GM21390 (cell line): Measurements from ENCODE around the gene PMM1.
A peak's percentile ranks its signal among the peaks of the same experiment; 100 is the strongest.
"Not testable (repeated sequence)": the region's sequence is repeated elsewhere in the genome, so short reads cannot be mapped to it uniquely, and the experiment has no call there.

Source experiments
- ATAC-seq: cut with Tn5 transposase; IDR thresholded peaks from one replicate; pipeline ENCODE4 v1.9.1; 2021; ENCODE audit not compliant: unreplicated experiment

Gene PMM1

DNA sequence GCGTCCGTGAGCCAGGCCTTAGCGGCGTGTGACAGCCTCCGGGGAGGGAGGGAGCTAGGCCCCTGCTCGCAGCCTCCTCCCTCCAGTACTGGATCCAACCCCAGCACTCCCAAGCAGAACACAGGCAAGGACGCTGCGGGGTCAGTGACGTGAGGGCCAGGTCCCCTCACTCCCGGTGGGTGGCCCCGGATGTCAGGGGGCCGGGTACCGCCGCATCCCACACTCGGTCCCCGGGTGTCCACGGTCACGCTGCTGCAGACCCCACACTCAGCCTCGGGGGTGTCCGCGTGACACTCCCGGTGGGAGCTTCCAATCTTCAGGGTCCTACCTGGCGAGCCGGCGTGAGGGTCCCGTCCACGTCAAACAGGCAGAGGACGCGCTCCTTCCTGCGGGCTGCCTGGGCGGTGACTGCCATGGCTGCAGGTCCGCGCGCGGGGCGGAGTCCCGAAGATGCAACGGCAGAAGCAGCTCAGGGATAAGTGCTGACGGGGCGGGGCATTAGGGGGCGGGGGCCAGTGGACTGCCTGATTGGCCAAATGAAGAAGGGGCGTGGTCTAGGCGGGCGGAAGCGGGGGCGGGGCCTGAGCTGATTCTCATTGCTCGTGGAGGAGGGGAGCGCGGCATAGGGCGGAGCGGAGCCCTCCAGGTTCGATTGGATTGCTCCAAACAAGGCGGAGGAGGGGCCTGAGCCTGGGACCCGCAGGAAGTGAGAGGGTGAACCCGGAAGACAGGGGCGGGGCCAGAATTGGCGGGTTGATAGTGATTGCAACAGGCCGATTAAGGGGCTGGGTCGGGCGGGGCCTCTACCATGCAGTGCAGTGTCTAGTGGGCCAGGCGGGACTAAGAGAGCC lies at the start of gene PMM1:
Gene PMM1 (minus strand): TSS at position 450 of the 851 bp plus-strand sequence. CDS start 35 bp downstream, at position 415.
- ATAC-seq = peak; percentile 93

DNA sequence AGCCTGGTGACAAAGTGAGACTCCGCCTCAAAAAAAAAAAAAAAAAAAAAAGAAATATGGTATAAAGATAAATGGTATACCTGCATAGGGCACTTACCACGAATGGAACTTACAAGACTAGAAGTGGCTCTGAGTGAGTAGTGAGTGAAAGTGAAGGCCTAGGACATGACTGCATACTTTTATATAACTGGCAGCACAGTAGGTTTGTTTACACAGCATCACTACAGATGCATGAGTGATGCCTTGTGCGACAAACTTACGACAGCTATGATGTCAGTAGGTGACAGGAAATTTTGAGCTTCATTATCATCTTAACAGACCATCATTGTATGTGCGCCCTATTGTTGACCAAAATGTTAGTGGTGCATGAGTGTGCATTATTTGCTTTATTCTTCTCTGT lies 49.1 kb upstream of the PMM1 start:
- ATAC-seq = no peak

GRCh38 chr22:41638124-41638523 lies 48.5 kb upstream of the PMM1 start:
- ATAC-seq = no peak

DNA sequence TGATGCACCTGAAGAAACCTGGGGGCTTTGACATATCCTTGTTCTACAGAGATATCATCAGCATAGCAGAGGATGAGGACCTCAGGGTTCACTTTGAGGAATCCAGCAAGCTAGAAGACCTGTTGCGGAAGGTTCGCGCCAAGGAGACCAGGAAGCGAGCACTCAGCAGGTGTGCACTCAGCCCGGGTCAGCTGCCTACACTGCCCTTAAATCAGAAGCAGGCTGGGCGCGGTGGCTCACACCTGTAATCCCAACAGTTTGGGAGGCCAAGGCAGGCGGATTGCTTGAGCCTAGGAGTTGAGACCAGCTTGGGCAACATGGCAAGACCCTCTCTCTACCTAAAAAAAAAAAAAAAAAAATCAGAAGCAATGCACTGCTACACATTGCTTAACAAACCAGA lies 48.0 kb upstream of the PMM1 start:
- ATAC-seq = not testable (repeated sequence)

DNA sequence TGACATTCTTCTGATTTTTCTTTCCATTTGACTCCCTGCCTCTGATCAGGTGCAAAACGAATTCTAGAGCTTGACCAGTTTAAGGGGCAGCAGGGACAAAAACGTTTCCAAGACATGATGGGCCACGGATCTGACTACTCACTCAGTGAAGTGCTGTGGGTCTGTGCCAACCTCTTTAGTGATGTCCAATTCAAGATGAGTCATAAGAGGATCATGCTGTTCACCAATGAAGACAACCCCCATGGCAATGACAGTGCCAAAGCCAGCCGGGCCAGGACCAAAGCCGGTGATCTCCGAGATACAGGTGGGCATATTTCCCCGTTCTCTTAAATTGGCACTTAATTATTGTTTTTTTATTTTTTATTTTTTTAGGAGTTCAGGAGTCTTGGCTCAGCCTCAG lies 46.8 kb upstream of the PMM1 start:
- no peak for ATAC-seq

DNA sequence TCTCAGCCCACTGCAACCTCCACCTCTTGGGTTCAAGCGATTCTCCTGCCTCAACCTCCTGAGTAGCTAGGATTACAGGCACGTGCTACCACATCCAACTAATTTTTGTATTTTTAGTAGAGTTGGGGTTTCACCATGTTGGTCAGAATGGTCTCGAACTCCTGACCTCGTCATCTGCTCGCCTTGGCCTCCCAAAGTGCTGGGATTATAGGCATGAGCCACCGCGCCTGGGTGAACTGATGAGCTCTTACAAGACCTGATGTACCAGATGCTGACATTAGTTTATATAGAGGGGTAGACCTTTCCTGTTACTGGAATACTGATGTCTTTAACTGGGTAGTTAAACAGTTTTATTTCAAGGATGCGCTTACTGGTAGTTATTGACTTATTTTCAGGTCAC lies 45.0 kb upstream of the PMM1 start:
- not testable (repeated sequence) for ATAC-seq

DNA sequence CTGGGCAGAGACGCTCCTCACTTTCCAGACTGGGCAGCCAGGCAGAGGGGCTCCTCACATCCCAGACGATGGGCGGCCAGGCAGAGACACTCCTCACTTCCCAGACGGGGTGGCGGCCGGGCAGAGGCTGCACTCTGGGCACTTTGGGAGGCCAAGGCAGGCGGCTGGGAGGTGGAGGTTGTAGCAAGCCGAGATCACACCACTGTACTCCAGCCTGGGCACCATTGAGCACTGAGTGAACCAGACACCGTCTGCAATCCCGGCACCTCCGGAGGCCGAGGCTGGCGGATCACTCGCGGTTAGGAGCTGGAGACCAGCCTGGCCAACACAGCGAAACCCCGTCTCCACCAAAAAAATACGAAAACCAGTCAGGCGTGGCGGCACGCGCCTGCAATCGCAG lies 42.0 kb upstream of the PMM1 start:
- ATAC-seq = not testable (repeated sequence)

DNA sequence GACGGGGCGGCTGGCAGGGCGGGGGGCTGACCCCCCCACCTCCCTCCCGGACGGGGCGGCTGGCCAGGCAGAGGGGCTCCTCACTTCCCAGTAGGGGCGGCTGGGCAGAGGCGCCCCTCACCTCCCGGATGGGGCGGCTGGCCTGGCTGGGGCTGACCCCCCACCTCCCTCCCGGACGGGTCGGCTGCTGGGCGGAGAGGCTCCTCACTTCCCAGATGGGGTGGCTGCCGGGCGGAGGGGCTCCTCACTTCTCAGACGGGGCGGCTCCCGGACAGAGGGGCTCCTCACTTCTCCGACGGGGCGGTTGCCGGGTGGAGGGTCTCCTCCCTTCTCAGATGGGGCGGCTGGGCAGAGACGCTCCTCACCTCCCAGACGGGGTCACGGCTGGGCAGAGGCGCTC lies 41.5 kb upstream of the PMM1 start:
- not testable (repeated sequence) for ATAC-seq

DNA sequence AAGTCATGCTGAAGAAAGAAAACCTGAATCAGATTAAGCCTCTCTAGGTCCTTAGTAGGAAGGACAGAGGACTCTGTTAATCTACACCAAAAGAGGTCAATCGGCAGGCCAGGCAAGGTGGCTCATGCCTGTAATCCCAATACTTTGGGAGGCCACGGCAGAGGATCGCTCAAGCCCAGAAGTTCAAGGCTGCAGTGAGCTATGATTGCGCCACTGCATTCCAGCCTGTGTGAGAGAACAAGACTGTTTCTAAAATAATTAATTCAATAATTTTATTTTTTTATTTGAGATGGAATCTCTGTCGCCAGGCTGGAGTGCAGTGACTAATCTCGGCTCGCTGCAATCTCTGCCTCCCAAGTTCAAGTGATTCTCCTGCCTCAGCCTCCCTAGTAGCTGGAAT lies 35.9 kb upstream of the PMM1 start:
- no peak for ATAC-seq

DNA sequence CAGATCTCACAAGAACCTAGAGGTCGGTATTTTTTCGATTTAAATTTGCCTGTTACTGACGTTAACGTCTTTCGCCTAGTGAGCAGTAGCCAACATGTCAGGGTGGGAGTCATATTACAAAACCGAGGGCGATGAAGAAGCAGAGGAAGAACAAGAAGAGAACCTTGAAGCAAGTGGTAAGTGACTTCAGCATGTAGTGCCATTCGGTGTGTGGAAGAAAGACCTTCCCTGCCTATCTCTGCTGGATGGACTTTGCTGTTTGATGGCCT lies 32.2 kb upstream of the PMM1 start:
- ATAC-seq = no peak

GRCh38 chr22:41621099-41621910 lies 31.7 kb upstream of the PMM1 start, which contains the start of gene XRCC6:
Gene XRCC6, plus strand, starts transcription at chr22:41621295. Its CDS starts 710 bp downstream, at chr22:41622005.
- ATAC-seq = peak; percentile 69

DNA sequence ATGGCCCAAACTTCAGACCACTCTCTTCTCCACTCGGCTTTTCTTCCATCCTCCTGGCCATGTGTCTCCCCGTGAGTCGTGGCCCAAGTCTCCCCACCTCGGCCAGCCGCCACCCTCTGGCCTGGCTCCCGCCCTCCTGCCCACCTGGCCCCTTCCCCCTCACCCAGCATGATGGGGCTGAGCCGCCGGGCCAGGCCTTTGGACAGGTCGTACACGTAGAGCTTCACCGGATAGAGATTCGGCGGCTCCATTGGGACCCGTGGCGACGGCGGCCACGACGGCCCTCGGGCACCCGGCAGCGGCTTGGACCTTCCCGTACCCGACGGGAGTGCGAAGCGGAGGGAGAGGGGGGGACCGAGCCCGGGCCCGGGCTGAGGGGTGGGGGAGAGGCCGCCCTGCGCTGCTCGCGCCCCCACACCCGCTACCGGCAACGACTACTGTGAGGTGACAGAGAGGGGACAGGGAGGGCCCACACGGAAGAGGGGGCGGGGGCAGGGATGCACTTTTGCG lies 31.0 kb upstream of the PMM1 start, which contains the start of gene DESI1:
Gene DESI1 (minus strand): TSS at position 455 of the 510 bp plus-strand sequence. CDS start 204 bp downstream, at position 251.
- peak; percentile 68 for ATAC-seq

DNA sequence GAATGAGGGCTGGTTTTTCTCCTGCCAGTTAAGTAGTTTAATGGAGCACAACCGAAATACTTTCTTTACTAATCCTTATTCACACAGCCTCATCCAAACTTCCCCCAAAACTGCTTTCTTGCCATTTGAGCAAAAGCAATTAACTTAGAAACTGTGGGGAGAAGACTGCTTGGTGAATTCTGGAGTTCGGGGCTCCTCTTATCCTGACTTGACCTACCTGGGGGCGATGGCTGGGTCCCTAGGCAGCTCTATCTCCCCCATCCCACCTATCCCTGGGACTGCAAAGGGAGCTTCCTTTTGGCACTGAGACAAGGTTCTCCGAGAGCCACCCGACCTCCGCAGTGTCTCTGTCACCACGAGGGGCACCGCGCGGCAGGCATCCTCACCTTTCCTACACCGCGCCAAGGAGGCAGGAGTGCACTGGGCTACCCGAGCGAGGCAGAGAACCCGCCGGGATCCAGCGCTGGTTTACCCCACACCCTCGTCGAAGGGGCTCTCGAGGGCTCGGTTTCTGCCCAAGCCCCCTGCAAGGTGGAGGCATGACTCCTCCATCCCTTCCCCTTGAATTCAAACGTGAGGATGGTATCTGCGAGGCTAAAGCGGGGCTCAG lies 30.4 kb upstream of the PMM1 start:
- ATAC-seq = peak; percentile 25

- ATAC-seq = no peak
Measured at GRCh38 chr22:41613456-41613855, 23.8 kb upstream of the PMM1 start.

DNA sequence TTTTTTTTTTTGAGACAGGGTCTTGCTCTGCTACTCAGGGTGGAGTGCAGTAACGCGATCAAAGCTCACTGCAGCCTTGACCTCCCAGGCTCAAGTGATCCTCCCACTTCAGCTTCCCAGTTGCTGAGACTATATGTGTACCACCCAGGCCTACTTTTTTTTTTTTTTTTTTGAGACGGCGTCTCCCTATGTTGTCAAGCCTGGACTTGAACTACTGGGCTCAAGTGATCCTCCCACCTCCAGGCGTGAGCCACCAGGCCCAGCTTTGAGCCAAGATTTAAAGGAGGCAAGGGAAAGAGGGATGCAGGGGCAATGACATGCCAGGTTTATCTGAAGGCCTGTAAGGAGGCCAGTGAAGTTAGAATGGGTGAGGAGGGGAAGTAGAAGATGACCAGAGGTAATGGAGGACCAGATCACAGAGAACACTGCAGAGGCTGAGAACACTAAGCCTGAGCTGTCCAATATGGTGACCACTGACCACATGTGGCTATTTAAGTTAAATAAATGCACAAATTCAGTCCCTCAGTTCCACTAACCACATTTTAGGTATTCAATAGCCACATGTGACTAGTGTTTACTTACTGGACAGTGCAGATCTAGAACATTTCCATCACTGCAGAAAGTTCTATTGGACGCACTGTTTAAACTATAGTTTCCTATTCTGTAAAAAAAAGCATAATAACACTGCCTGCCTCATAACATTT lies 23.1 kb upstream of the PMM1 start:
- no peak for ATAC-seq

- ATAC-seq = no peak
Measured at GRCh38 chr22:41608386-41608785, 18.7 kb upstream of the PMM1 start.

- ATAC-seq = peak; percentile 60
Measured at GRCh38 chr22:41603873-41604332, 14.3 kb upstream of the PMM1 start.

- ATAC-seq = no peak
Measured at GRCh38 chr22:41600976-41601375, 11.3 kb upstream of the PMM1 start.

DNA sequence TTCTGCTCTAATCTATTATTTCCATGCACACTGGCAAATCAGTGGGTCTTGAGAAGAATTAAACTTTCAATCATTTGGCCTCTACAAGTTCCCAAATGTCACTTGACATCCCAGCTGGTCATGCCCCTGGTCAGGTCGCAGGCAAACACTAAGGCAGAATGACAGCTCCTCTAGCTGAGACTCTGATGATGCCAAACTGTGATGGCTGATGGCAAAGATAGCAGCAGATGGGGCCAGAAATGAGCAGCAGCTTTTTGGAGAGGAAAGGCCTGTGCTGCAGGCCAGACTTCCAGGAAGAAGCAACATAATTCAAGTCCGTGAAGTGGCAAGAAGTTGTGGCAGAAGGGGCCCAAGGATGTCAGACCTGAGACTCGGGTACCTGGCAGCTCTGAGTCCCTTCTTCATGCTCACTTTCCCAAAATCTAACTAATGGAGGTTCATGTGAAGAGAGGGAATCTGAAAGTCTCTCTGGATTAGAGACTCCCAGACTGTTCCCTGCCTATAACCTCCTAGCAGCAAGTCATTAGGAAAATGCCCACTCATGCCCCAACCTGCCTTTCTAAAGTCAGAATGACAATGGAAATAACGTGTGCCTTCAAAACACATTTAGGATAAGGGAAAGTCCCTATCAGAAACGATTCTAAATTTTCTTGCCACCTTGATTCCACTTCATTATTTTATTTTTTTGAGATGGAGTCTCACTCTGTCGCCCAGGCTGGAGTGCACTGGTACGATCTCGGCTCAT lies 9.4 kb upstream of the PMM1 start:
- no peak for ATAC-seq

DNA sequence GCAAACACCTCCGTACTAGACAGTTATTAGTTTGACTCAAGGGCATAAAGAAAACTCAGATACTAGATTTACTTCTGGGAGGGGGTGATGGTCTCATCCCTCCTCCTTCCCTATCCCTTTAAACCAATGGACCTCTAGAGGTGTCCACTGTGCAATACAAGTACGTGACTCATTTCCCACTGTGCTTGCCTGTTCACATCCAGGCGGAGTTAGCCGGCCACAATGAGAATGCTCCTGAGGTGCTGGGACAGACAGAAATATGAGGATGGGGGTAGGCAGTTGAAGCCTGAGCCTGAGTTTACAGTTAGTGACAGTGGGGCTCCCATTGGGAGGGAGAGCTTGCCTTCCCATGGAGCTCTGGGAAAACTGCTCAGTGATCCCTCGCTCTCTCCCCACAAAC lies 8.4 kb upstream of the PMM1 start:
- no peak for ATAC-seq
